C4-2B (cell line): Measurements from ENCODE around the gene DNAH9.

ENCODE experiments used
- ZFX ChIP-seq: fragments of 450-650 bp; IDR thresholded peaks from 2 replicates; pipeline ENCODE4 v1.6.1; 2017
- TF ChIP-seq, protein P1 (sequence below): fragments of 450-650 bp; conservative IDR thresholded peaks from 2 replicates; pipeline ENCODE4 v1.5.1; 2017; ENCODE audit warnings: mild to moderate bottlenecking

DNA sequence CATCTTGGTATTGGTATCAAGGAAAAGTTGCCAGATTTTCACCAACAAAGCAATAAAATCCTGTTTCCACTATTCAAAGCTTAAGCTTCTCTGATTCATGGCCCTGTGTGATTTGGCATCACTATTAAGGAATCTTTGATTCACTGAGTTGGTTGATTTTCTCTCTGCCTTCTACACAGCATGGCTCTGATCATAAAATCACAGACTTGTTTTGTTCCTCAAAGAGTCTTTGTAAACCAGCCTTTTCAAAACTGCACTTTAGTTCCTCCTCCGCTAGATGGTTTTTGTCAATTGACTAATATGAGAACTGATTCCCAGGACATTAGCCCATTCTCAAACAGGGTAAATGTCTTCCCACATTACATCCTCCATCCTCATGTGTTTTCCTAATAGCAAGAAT lies 197.6 kb downstream of the DNAH9 start:
- TF ChIP-seq, protein P1, sequence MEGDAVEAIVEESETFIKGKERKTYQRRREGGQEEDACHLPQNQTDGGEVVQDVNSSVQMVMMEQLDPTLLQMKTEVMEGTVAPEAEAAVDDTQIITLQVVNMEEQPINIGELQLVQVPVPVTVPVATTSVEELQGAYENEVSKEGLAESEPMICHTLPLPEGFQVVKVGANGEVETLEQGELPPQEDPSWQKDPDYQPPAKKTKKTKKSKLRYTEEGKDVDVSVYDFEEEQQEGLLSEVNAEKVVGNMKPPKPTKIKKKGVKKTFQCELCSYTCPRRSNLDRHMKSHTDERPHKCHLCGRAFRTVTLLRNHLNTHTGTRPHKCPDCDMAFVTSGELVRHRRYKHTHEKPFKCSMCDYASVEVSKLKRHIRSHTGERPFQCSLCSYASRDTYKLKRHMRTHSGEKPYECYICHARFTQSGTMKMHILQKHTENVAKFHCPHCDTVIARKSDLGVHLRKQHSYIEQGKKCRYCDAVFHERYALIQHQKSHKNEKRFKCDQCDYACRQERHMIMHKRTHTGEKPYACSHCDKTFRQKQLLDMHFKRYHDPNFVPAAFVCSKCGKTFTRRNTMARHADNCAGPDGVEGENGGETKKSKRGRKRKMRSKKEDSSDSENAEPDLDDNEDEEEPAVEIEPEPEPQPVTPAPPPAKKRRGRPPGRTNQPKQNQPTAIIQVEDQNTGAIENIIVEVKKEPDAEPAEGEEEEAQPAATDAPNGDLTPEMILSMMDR: no peak
- TF ChIP-seq ZFX: no peak
